ENCODE measurements around the gene RAB8B.

Gene RAB8B

GRCh38 chr15:63238796-63239195 is 49.4 kb downstream of the RAB8B start:
- no peak for DNase-seq

GRCh38 chr15:63240109-63240508 is 50.7 kb downstream of the RAB8B start:
- no peak for DNase-seq

- no peak for DNase-seq
Measured at GRCh38 chr15:63241316-63241715, 51.9 kb downstream of the RAB8B start.

GRCh38 chr15:63243101-63243500 is 53.7 kb downstream of the RAB8B start:
- no peak for DNase-seq

- no peak for DNase-seq
Measured at GRCh38 chr15:63243776-63244175, 54.4 kb downstream of the RAB8B start.

- DNase-seq, result no peak
Measured at GRCh38 chr15:63244399-63244798, 55.0 kb downstream of the RAB8B start.

- DNase-seq, result peak; percentile 31
Measured at GRCh38 chr15:63244976-63245645, 55.7 kb downstream of the RAB8B start.

GRCh38 chr15:63246691-63247469 is 57.5 kb downstream of the RAB8B start:
- no peak for DNase-seq

- no peak for DNase-seq
Measured at GRCh38 chr15:63250312-63250965, 61.0 kb downstream of the RAB8B start.

- no peak for DNase-seq
Measured at GRCh38 chr15:63251701-63252100, 62.3 kb downstream of the RAB8B start.

GRCh38 chr15:63252292-63252691 is 62.9 kb downstream of the RAB8B start:
- DNase-seq, result no peak

GRCh38 chr15:63254991-63255390 is 65.6 kb downstream of the RAB8B start:
- DNase-seq, result no peak

- no peak for DNase-seq
Measured at GRCh38 chr15:63255489-63255990, 66.1 kb downstream of the RAB8B start.

GRCh38 chr15:63256433-63257274 is 67.2 kb downstream of the RAB8B start:
- DNase-seq, result no peak

GRCh38 chr15:63258658-63259057 is 69.3 kb downstream of the RAB8B start:
- DNase-seq, result no peak

GRCh38 chr15:63260791-63261190 is 71.4 kb downstream of the RAB8B start:
- DNase-seq, result no peak

GRCh38 chr15:63261311-63261710 is 71.9 kb downstream of the RAB8B start:
- no peak for DNase-seq

- no peak for DNase-seq
Measured at GRCh38 chr15:63263519-63263918, 74.1 kb downstream of the RAB8B start.

- no peak for DNase-seq
Measured at GRCh38 chr15:63264688-63265293, 75.4 kb downstream of the RAB8B start.

- DNase-seq, result no peak
Measured at GRCh38 chr15:63274427-63274826, 85.0 kb downstream of the RAB8B start.

- no peak for DNase-seq
Measured at GRCh38 chr15:63276342-63277037, 87.1 kb downstream of the RAB8B start.

Data from CD4-positive, alpha-beta T cell treated with Interleukin-17A for 4 hours (primary cell).